CD4-positive, alpha-beta memory T cell (primary cell): ENCODE data around the gene TSPAN6. TPM values are rescaled to one million over a fixed set of nuclear protein-coding genes. Genes with fewer than 3 reads are reported as not detected.

ENCODE experiments used
- CTCF ChIA-PET: fragments of 350-600 bp; sonication (Branson Sonifier 250); formaldehyde crosslinking; loops from one replicate; lab custom pipeline; 2021; ENCODE audit warnings: inconsistent platforms; ENCODE audit not compliant: partially characterized antibody; lab: Charles Lee
- POLR2A ChIA-PET: fragments of 350-600 bp; sonication (Branson Sonifier 250); formaldehyde crosslinking; loops from one replicate; lab custom pipeline; 2021; ENCODE audit not compliant: partially characterized antibody; lab: Charles Lee
- DNase-seq, 5 donors: peaks; one replicate each; pipeline versions ENCODE4 v3.0.0 to v3.0.0-alpha.2; 2020 to 2022; ENCODE audit warnings: mixed read lengths in 1 of 5
- H3K27ac ChIP-seq: one replicate; pipeline ENCODE4 v1.7.0; 2013; ENCODE audit warnings: low read depth, low read length
- H3K27me3 ChIP-seq: 2 replicates; pipeline ENCODE4 v1.7.0; 2013; ENCODE audit warnings: mild to moderate bottlenecking, low read length, moderate library complexity; ENCODE audit not compliant: insufficient read depth
- H3K36me3 ChIP-seq: 2 replicates; pipeline ENCODE4 v1.7.0; 2013; ENCODE audit warnings: mild to moderate bottlenecking, low read length, moderate library complexity; ENCODE audit not compliant: insufficient read depth
- H3K4me1 ChIP-seq: 2 replicates; pipeline ENCODE4 v1.7.0; 2013; ENCODE audit warnings: mild to moderate bottlenecking, low read length, moderate library complexity; ENCODE audit not compliant: insufficient read depth
- H3K4me3 ChIP-seq, 2 donors: one replicate each; pipeline ENCODE4 v1.7.0; 2013; ENCODE audit warnings: low read length in 2 of 2, mild to moderate bottlenecking in 1 of 2
- H3K9me3 ChIP-seq, 2 donors: one replicate each; pipeline ENCODE4 v1.7.0; 2013; ENCODE audit warnings: low read length in 2 of 2, control low read depth in 1 of 2; ENCODE audit not compliant: control insufficient read depth in 1 of 2
- H3K27ac Mint-ChIP-seq, 7 donors: one replicate each; pipeline ENCODE4 v1.8.0; 2020 to 2021; ENCODE audit warnings: mixed read lengths in 7 of 7, mild to moderate bottlenecking in 6 of 7, inconsistent platforms in 3 of 7, moderate library complexity in 3 of 7
- H3K27me3 Mint-ChIP-seq, 2 donors: one replicate each; pipeline ENCODE4 v1.8.0; 2020 to 2021; ENCODE audit warnings: mixed read lengths in 2 of 2
- H3K36me3 Mint-ChIP-seq, 2 donors: one replicate each; pipeline ENCODE4 v1.8.0; 2020 to 2021; ENCODE audit warnings: mixed read lengths in 2 of 2, inconsistent platforms in 1 of 2, mild to moderate bottlenecking in 1 of 2
- H3K4me1 Mint-ChIP-seq, 4 donors: one replicate each; pipeline ENCODE4 v1.8.0; 2020 to 2021; ENCODE audit warnings: mixed read lengths in 4 of 4, mild to moderate bottlenecking in 1 of 4
- H3K4me3 Mint-ChIP-seq, 8 donors: one replicate each; pipeline ENCODE4 v1.8.0; 2020 to 2021; ENCODE audit warnings: mixed read lengths in 8 of 8, mild to moderate bottlenecking in 7 of 8, moderate library complexity in 6 of 8, inconsistent platforms in 3 of 8
- H3K9me3 Mint-ChIP-seq, 8 donors: one replicate each; pipeline ENCODE4 v1.8.0; 2020 to 2021; ENCODE audit warnings: mixed read lengths in 8 of 8, mild to moderate bottlenecking in 5 of 8, inconsistent platforms in 3 of 8, moderate library complexity in 1 of 8
- intact Hi-C: fragments of 100-400 bp; cut with micrococcal nuclease; formaldehyde crosslinking; loops from one replicate; pipeline ENCODE4 v1.15.1; 2023
- polyA plus RNA-seq, 2 donors: library from polyadenylated mRNA; unstranded; fragments of 300-500 nt; fragmentation: Illumina TruSeq; gene quantifications; one replicate each; pipeline ENCODE4 v1.2.3, GENCODE V29; 2021
- total RNA-seq, 2 experiments: library from RNA; stranded (reverse); gene quantifications; one replicate each; pipeline ENCODE4 v1.2.3, GENCODE V29; 2021

The TSPAN6 gene
- total and polyA plus RNA-seq, 4 experiments from 2014 or later = 0.93 to 4.1 (median 2.5) TPM

GRCh38 chrX:100635989-100636320 lies 651 bp downstream of the TSPAN6 start:
- intact Hi-C loops = loop anchor here (2.0 kb wide), 1 partner anchor 123 kb away; no protein-coding TSS in a partner anchor
- Mint-ChIP-seq H3K4me1 (peaks cover 0 to 18% (median 7%) of the 10 kb centered on the region in 4 donors), H3K9me3 (no peaks in the 10 kb centered on the region), H3K27me3 (no peaks in the 10 kb centered on the region), H3K36me3 (no peaks in the 10 kb centered on the region), H3K27ac (peak overlapping the region in 2 of 7 donors; percentile 0 to 31), H3K4me3 (peak overlapping the region; percentile 64 to 97 (median 94))
- POLR2A ChIA-PET = interaction anchor here (1.0 kb wide), 1 partner anchor 1518 kb away, joined by 3 read pairs; no protein-coding TSS in a partner anchor
- no peaks in the 10 kb centered on the region for H3K36me3 ChIP-seq
- H3K4me1 ChIP-seq = peaks cover 8% of the 10 kb centered on the region
- peak overlapping the region in 1 of 2 donors; percentile 35 for H3K4me3 ChIP-seq
- H3K27me3 ChIP-seq = no peaks in the 10 kb centered on the region
- H3K27ac ChIP-seq = peak overlapping the region; percentile 38
- CTCF ChIA-PET = interaction anchor here (1.2 to 2.1 kb wide), 3 partner anchors 10 to 27 kb away, joined by 3 to 6 read pairs (median 5); no protein-coding TSS in a partner anchor
- no peaks in the 10 kb centered on the region for H3K9me3 ChIP-seq
- DNase-seq = no peak

GRCh38 chrX:100635040-100635439 lies 1.6 kb downstream of the TSPAN6 start:
- Histone ChIP-seq H3K27me3 (no peaks in the 10 kb centered on the region), H3K27ac (no peak overlapping the region), H3K9me3 (no peaks in the 10 kb centered on the region), H3K4me3 (no peak overlapping the region), H3K4me1 (peaks cover 8% of the 10 kb centered on the region), H3K36me3 (no peaks in the 10 kb centered on the region)
- Mint-ChIP-seq H3K9me3 (no peaks in the 10 kb centered on the region), H3K4me3 (peak overlapping the region in 1 of 8 donors; percentile 36), H3K27ac (peak overlapping the region in 2 of 7 donors; percentile 9 to 65), H3K27me3 (no peaks in the 10 kb centered on the region), H3K36me3 (no peaks in the 10 kb centered on the region), H3K4me1 (peaks cover 0 to 18% (median 7%) of the 10 kb centered on the region in 4 donors)
- DNase-seq = no peak
- ChIA-PET CTCF (interaction anchor here (1.2 kb wide), 1 partner anchor 11 kb away, joined by 3 read pairs; no protein-coding TSS in a partner anchor), POLR2A (no interaction called here)
- intact Hi-C loops = no loop called here

GRCh38 chrX:100625985-100626491 lies 10.6 kb downstream of the TSPAN6 start:
- Mint-ChIP-seq H3K4me1 (peaks cover 6 to 11% (median 10%) of the 10 kb centered on the region in 4 donors), H3K9me3 (peaks cover 0 to 2% (median 0%) of the 10 kb centered on the region in 8 donors), H3K27me3 (no peaks in the 10 kb centered on the region), H3K4me3 (peak overlapping the region in 4 of 8 donors; percentile 13 to 41 (median 32)), H3K36me3 (peaks cover 0 to 3% of the 10 kb centered on the region in 2 donors), H3K27ac (peak overlapping the region in 1 of 7 donors; percentile 35)
- Histone ChIP-seq H3K27me3 (no peaks in the 10 kb centered on the region), H3K4me3 (no peak overlapping the region), H3K36me3 (no peaks in the 10 kb centered on the region), H3K27ac (no peak overlapping the region), H3K9me3 (no peaks in the 10 kb centered on the region), H3K4me1 (peaks cover 11% of the 10 kb centered on the region)
- CTCF ChIA-PET = no interaction called here
- peak in 4 of 5 donors; percentile 4 to 22 (median 14) for DNase-seq
- POLR2A ChIA-PET = no interaction called here
- intact Hi-C loops = no loop called here

- intact Hi-C loops = no loop called here
- no peak for DNase-seq
- H3K4me3 ChIP-seq = no peak overlapping the region
- H3K4me1 ChIP-seq = peaks cover 11% of the 10 kb centered on the region
- H3K27me3 ChIP-seq = no peaks in the 10 kb centered on the region
- H3K9me3 Mint-ChIP-seq = peaks cover 0 to 2% (median 0%) of the 10 kb centered on the region in 8 donors
- H3K4me3 Mint-ChIP-seq = no peak overlapping the region
- no peak overlapping the region for H3K27ac Mint-ChIP-seq
- CTCF ChIA-PET = no interaction called here
- H3K27me3 Mint-ChIP-seq = no peaks in the 10 kb centered on the region
- H3K36me3 Mint-ChIP-seq = no peaks in the 10 kb centered on the region
- peaks cover 6 to 11% (median 10%) of the 10 kb centered on the region in 4 donors for H3K4me1 Mint-ChIP-seq
- H3K27ac ChIP-seq = no peak overlapping the region
- POLR2A ChIA-PET = no interaction called here
- no peaks in the 10 kb centered on the region for H3K36me3 ChIP-seq
- no peaks in the 10 kb centered on the region for H3K9me3 ChIP-seq
Observed at GRCh38 chrX:100623001-100623400, 13.6 kb downstream of the TSPAN6 start.

- Histone ChIP-seq H3K27ac (no peak overlapping the region), H3K27me3 (no peaks in the 10 kb centered on the region), H3K4me1 (no peaks in the 10 kb centered on the region), H3K36me3 (no peaks in the 10 kb centered on the region), H3K4me3 (no peak overlapping the region), H3K9me3 (no peaks in the 10 kb centered on the region)
- intact Hi-C loops = no loop called here
- no peaks in the 10 kb centered on the region for H3K36me3 Mint-ChIP-seq
- no peaks in the 10 kb centered on the region for H3K9me3 Mint-ChIP-seq
- CTCF ChIA-PET = interaction anchor here (2.0 kb wide), 1 partner anchor 22 kb away, joined by 6 read pairs; the partner anchor contains the start of gene TSPAN6
- H3K4me3 Mint-ChIP-seq = no peak overlapping the region
- peak in 3 of 5 donors; percentile 7 to 20 (median 9) for DNase-seq
- H3K27ac Mint-ChIP-seq = no peak overlapping the region
- peaks cover 2 to 7% of the 10 kb centered on the region in 2 donors for H3K27me3 Mint-ChIP-seq
- POLR2A ChIA-PET = no interaction called here
- no peaks in the 10 kb centered on the region for H3K4me1 Mint-ChIP-seq
Observed at GRCh38 chrX:100615005-100615404, 21.6 kb downstream of the TSPAN6 start.

GRCh38 chrX:100611951-100612350 lies 24.7 kb downstream of the TSPAN6 start:
- no peak overlapping the region for H3K4me3 ChIP-seq
- DNase-seq = no peak
- no peaks in the 10 kb centered on the region for H3K4me1 ChIP-seq
- POLR2A ChIA-PET = no interaction called here
- no peak overlapping the region for H3K27ac ChIP-seq
- CTCF ChIA-PET = no interaction called here
- H3K36me3 ChIP-seq = no peaks in the 10 kb centered on the region
- H3K9me3 ChIP-seq = no peaks in the 10 kb centered on the region
- Mint-ChIP-seq H3K9me3 (peaks cover 0 to 2% (median 0%) of the 10 kb centered on the region in 8 donors), H3K27me3 (peaks cover 3 to 8% of the 10 kb centered on the region in 2 donors), H3K27ac (no peak overlapping the region), H3K4me1 (no peaks in the 10 kb centered on the region), H3K36me3 (no peaks in the 10 kb centered on the region), H3K4me3 (no peak overlapping the region)
- H3K27me3 ChIP-seq = no peaks in the 10 kb centered on the region
- intact Hi-C loops = no loop called here

GRCh38 chrX:100609591-100609990 lies 27.0 kb downstream of the TSPAN6 start:
- POLR2A ChIA-PET = no interaction called here
- H3K36me3 Mint-ChIP-seq = no peaks in the 10 kb centered on the region
- peaks cover 0 to 3% (median 0%) of the 10 kb centered on the region in 4 donors for H3K4me1 Mint-ChIP-seq
- H3K9me3 Mint-ChIP-seq = peaks cover 0 to 2% (median 0%) of the 10 kb centered on the region in 8 donors
- intact Hi-C loops = no loop called here
- no peak overlapping the region for H3K27ac Mint-ChIP-seq
- H3K27ac ChIP-seq = no peak overlapping the region
- no peaks in the 10 kb centered on the region for H3K27me3 ChIP-seq
- no peak overlapping the region for H3K4me3 ChIP-seq
- no peaks in the 10 kb centered on the region for H3K9me3 ChIP-seq
- H3K4me1 ChIP-seq = no peaks in the 10 kb centered on the region
- H3K36me3 ChIP-seq = no peaks in the 10 kb centered on the region
- DNase-seq = no peak
- CTCF ChIA-PET = no interaction called here
- H3K27me3 Mint-ChIP-seq = peaks cover 3 to 8% of the 10 kb centered on the region in 2 donors
- H3K4me3 Mint-ChIP-seq = no peak overlapping the region
